ENCODE results near the gene MYLK.

The MYLK gene

DNA sequence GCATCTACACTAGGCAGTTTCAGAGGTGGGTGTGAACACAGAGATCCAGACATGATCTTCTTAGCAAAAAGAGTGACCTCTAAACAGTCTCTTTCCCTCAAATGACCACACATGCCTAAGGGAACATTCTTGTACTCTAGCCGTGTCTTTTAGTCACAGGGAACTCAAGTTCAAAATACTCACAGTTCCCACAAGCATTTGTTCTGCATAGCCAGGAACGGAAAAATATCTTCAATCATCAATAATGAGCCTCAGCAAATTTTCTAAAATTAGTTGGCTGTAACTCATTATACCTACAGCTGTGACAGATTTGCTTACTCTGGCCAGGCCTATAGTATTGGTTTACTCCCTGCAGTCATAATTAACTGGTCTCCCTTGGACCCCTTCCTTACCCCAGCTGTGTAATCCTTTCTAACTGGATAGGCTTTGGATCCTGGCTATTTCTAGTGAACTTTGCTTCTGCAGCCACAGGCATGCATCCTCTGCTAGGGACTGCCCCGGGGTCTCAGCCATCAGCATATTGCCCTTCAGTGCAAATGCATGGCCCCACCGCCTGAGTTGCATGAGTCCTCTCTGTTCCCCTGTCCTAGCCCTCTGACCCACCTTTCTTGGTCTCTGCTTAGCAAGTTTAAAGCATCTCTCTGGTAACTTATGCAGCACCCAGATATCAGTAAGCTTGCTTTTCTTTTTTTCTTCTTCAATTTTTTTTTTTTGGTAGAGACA lies 243.2 kb downstream of the MYLK start:
- no peak for DNase-seq (ENCODE audit: low spot score)
- TF ChIP-seq, protein P1, sequence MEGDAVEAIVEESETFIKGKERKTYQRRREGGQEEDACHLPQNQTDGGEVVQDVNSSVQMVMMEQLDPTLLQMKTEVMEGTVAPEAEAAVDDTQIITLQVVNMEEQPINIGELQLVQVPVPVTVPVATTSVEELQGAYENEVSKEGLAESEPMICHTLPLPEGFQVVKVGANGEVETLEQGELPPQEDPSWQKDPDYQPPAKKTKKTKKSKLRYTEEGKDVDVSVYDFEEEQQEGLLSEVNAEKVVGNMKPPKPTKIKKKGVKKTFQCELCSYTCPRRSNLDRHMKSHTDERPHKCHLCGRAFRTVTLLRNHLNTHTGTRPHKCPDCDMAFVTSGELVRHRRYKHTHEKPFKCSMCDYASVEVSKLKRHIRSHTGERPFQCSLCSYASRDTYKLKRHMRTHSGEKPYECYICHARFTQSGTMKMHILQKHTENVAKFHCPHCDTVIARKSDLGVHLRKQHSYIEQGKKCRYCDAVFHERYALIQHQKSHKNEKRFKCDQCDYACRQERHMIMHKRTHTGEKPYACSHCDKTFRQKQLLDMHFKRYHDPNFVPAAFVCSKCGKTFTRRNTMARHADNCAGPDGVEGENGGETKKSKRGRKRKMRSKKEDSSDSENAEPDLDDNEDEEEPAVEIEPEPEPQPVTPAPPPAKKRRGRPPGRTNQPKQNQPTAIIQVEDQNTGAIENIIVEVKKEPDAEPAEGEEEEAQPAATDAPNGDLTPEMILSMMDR (IDR thresholded peaks at IDR 0.05; ENCODE audit: extremely low read depth, insufficient read depth, missing control alignments): no peak
- in situ Hi-C loops (cut with MboI; ENCODE audit: low pct_unique_long_range_greater_than_20kb, low sequenced_read_pairs, unreplicated experiment): no loop called here

DNA sequence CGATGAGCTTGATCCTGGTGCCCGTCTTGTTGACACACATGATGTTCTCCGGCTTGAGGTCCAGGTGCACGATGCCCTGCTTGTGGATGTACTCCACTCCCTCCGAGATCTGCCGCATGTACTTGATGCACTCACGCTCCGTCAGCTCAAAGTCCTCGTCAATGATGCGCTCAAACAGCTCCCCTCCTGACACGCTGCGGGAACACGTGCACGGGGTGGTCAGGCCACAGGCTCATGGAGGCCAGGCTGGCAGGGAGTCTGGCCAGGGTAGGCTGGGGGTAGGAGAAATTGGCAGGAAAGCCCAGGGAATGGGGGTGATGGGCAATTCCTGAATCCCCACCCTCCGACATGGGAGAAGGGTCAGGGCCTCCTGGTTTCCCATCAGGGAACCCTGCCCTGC lies 243.8 kb downstream of the MYLK start:
- in situ Hi-C loops (cut with MboI; ENCODE audit: low pct_unique_long_range_greater_than_20kb, low sequenced_read_pairs, unreplicated experiment): no loop called here
- no peak for DNase-seq (ENCODE audit: low spot score)
- TF ChIP-seq, protein P1 (IDR thresholded peaks at IDR 0.05; ENCODE audit: extremely low read depth, insufficient read depth, missing control alignments): no peak

- DNase-seq (ENCODE audit: low spot score): no peak
- TF ChIP-seq, protein P1 (IDR thresholded peaks at IDR 0.05; ENCODE audit: extremely low read depth, insufficient read depth, missing control alignments): no peak
- in situ Hi-C loops (cut with MboI; ENCODE audit: low pct_unique_long_range_greater_than_20kb, low sequenced_read_pairs, unreplicated experiment): no loop called here
Measured at GRCh38 chr3:123638936-123639689, 245.0 kb downstream of the MYLK start.

DNA sequence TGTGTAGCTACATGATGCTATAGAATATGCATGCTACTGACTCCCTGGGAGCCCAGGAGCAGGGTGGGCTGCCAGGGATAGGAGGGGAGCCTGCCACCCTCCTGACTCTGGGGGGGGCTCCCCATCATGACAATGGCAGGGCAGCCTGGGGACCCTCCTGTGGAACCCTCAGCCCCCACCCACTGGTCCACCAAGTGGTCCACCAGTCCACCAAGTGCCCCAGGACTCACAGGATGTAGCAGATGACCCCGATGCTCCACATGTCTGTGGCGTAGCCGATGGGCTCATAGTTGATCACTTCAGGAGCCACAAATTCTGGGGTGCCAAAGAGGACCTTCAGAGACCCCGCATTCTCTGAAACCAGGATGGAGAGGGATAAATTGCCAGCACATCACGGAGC lies 246.3 kb downstream of the MYLK start:
- DNase-seq (ENCODE audit: low spot score): no peak
- in situ Hi-C loops (cut with MboI; ENCODE audit: low pct_unique_long_range_greater_than_20kb, low sequenced_read_pairs, unreplicated experiment): no loop called here
- TF ChIP-seq, protein P1 (IDR thresholded peaks at IDR 0.05; ENCODE audit: extremely low read depth, insufficient read depth, missing control alignments): no peak

DNA sequence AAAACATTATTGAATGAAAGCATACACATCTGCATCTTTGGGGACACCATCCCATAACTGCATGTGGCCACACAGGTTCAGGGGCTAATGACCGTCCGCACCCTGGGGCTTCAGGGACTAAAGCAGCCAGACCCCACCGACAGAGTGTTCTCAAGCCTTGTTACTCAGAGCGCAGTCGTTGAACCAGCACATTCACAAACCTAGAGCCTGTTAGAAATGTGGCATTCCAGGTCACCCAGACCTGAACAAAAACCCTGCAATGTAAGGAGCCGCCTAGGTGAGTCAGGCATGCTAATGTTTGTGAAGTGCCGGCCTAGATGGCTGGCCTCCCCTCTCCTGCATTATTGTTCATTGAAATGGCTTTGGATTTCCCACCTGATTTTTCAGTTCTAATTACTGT lies 247.0 kb downstream of the MYLK start:
- DNase-seq (ENCODE audit: low spot score): no peak
- in situ Hi-C loops (cut with MboI; ENCODE audit: low pct_unique_long_range_greater_than_20kb, low sequenced_read_pairs, unreplicated experiment): no loop called here
- TF ChIP-seq, protein P1 (IDR thresholded peaks at IDR 0.05; ENCODE audit: extremely low read depth, insufficient read depth, missing control alignments): no peak

- no peak for DNase-seq (ENCODE audit: low spot score)
- in situ Hi-C loops (cut with MboI; ENCODE audit: low pct_unique_long_range_greater_than_20kb, low sequenced_read_pairs, unreplicated experiment): no loop called here
- TF ChIP-seq, protein P1 (IDR thresholded peaks at IDR 0.05; ENCODE audit: extremely low read depth, insufficient read depth, missing control alignments): no peak
Measured at GRCh38 chr3:123636431-123636841, 247.7 kb downstream of the MYLK start.

All from GM13977 (cell line).